Naive thymus-derived CD8-positive, alpha-beta T cell (primary cell): ENCODE data around the gene PEX7. TPM values are rescaled to one million over a fixed set of nuclear protein-coding genes. Genes with fewer than 3 reads are reported as not detected.
"Not testable (repeated sequence)": the region's sequence is repeated elsewhere in the genome, so short reads cannot be mapped to it uniquely, and the experiment has no call there.

Experiments
- ATAC-seq, 2 donors: fragments of 150-1000 bp; cut with Tn5 transposase in 1 of 2; sonication (Bioruptor Pico), chemical (Tn5 transposase) in 1 of 2; 1 replicate in 1 of 2; 2 replicates in 1 of 2; pipeline ENCODE4 v1.10.0; 2021; ENCODE audit warnings: mild to moderate bottlenecking in 2 of 2, moderate library complexity in 2 of 2
- POLR2A ChIA-PET: fragments of 350-600 bp; sonication (Branson Sonifier 250); formaldehyde crosslinking; loops from one replicate; lab custom pipeline; 2021; ENCODE audit warnings: antibody characterized with exemption; lab: Charles Lee
- DNase-seq, 10 donors: peaks; one replicate each; pipeline versions ENCODE4 v3.0.0 to v3.0.0-alpha.2; 2020 to 2022
- H3K27ac Mint-ChIP-seq, 10 donors: one replicate each; pipeline ENCODE4 v1.8.0; 2020 to 2022; ENCODE audit warnings: mild to moderate bottlenecking in 10 of 10, mixed read lengths in 10 of 10, moderate library complexity in 4 of 10, inconsistent platforms in 1 of 10
- H3K27me3 Mint-ChIP-seq, 5 donors: one replicate each; pipeline ENCODE4 v1.8.0; 2021 to 2022; ENCODE audit warnings: mixed read lengths in 5 of 5
- H3K36me3 Mint-ChIP-seq, 3 donors: one replicate each; pipeline ENCODE4 v1.8.0; 2020 to 2022; ENCODE audit warnings: mixed read lengths in 3 of 3, mild to moderate bottlenecking in 2 of 3, inconsistent platforms in 1 of 3
- H3K4me1 Mint-ChIP-seq, 4 donors: one replicate each; pipeline ENCODE4 v1.8.0; 2021 to 2022; ENCODE audit warnings: mixed read lengths in 4 of 4
- H3K4me3 Mint-ChIP-seq, 10 donors: one replicate each; pipeline ENCODE4 v1.8.0; 2020 to 2022; ENCODE audit warnings: mild to moderate bottlenecking in 10 of 10, mixed read lengths in 10 of 10, moderate library complexity in 6 of 10, inconsistent platforms in 1 of 10
- H3K9me3 Mint-ChIP-seq, 9 donors: one replicate each; pipeline ENCODE4 v1.8.0; 2020 to 2022; ENCODE audit warnings: mixed read lengths in 9 of 9, mild to moderate bottlenecking in 3 of 9, inconsistent platforms in 1 of 9, moderate library complexity in 1 of 9
- polyA plus RNA-seq, 3 donors: library from polyadenylated mRNA; unstranded; fragments of 300-500 nt; fragmentation: Illumina TruSeq; gene quantifications; one replicate each; pipeline ENCODE4 v1.2.3, GENCODE V29; 2021
- total RNA-seq, 8 experiments: library from RNA in 2 of 8; stranded (reverse) in 2 of 8; gene quantifications; one replicate each; pipeline ENCODE4 v1.2.3 and lab custom pipeline; 2021 to 2026

PEX7 gene
- total and polyA plus RNA-seq, 5 experiments from 2014 or later, result 3.0 to 6.9 (median 4.6) TPM

DNA sequence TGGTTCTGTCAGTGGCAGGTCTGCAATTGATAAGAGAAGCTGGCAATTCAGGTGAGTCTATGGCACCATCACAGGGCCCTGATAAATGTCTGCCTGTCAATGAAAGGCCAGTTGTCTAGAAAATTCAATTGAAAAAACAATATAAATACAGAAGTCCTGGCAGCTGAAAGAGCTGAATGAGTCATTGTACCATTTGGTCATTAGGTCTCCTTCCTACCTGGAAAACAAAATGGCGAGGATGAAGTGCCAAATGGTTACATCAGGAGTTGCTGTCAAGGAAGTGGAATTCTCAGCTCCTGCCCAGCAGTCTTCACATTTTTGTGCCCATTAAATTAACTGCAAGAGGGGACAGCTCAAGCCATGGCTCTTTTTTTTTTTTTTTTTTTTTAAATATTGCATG lies 37.7 kb downstream of the PEX7 start:
- H3K9me3 Mint-ChIP-seq, result peaks cover 0 to 2% (median 0%) of the 10 kb centered on the region in 9 donors
- H3K27me3 Mint-ChIP-seq, result no peaks in the 10 kb centered on the region
- no peak overlapping the region for H3K27ac Mint-ChIP-seq
- peaks cover 0 to 33% (median 24%) of the 10 kb centered on the region in 3 donors for H3K36me3 Mint-ChIP-seq
- POLR2A ChIA-PET, result no interaction called here
- DNase-seq (no peak), ATAC-seq (no peak)
- H3K4me1 Mint-ChIP-seq, result peaks cover 0 to 3% (median 2%) of the 10 kb centered on the region in 4 donors
- H3K4me3 Mint-ChIP-seq, result no peak overlapping the region

DNA sequence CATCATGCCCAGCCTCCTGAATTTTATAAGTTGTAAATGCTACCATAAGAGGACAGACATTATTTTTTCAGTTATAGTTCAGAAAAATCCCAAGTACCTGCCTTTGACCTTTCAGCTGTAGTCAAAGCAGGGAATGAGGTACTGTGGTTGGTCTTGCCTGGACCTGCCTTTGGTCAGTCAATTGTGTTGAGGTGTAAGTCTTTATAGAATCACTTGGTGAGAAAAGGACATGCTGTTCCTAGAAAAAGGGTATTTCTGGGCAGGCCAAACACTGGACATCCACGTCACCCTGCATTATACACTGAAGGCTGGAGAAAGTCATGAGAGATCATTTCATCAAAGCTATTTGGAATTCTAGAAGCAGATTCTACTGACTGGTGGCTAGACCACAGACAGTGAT lies 40.3 kb downstream of the PEX7 start:
- ATAC-seq (no peak), DNase-seq (no peak)
- Mint-ChIP-seq H3K27me3 (no peaks in the 10 kb centered on the region), H3K4me3 (no peak overlapping the region), H3K27ac (no peak overlapping the region), H3K9me3 (peaks cover 0 to 2% (median 0%) of the 10 kb centered on the region in 9 donors), H3K4me1 (peaks cover 0 to 3% (median 0%) of the 10 kb centered on the region in 4 donors), H3K36me3 (peaks cover 0 to 16% (median 16%) of the 10 kb centered on the region in 3 donors)
- POLR2A ChIA-PET, result no interaction called here

DNA sequence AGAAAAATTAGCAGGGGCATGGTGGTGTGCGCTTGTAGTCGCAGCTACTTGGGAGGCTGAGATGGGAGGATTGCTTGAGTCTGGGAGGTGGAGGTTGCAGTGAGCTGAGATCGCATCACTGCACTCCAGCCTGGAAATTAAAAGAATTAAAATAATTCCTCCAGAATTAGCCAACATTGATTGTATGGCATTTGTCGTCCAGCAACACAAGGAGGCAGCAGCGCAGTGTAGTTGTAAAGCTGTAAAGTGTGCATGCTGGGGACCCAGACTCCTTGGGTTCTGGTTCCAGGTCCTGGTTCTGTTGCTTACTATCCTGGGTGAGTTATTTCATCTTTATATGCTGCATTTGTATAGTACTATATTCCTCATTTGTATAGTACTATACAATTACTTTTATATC lies 41.4 kb downstream of the PEX7 start:
- POLR2A ChIA-PET, result no interaction called here
- Mint-ChIP-seq H3K27me3 (no peaks in the 10 kb centered on the region), H3K27ac (peak overlapping the region in 1 of 10 donors; percentile 11), H3K36me3 (peaks cover 0 to 16% (median 16%) of the 10 kb centered on the region in 3 donors), H3K4me3 (no peak overlapping the region), H3K4me1 (peaks cover 0 to 3% (median 0%) of the 10 kb centered on the region in 4 donors), H3K9me3 (peaks cover 0 to 2% (median 0%) of the 10 kb centered on the region in 9 donors)
- ATAC-seq, result no peak
- DNase-seq, result no peak

DNA sequence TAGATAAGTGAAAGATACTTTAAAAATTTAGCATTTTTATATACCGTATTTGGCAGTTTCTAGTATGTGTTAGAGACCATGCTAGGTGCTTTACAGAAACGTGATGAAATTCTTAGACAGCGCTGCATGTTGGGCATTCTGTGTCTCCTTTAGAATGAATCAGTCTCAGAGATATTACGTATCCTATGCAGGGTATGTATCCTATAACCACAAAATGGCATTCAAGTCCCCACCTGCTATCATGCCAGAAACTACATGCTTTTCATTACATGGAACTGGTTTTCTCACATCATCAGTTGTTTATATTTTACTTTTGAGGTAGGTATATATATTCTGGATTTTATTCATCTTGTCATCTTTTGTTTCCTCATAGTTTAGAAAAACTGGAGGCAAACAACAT lies 42.3 kb downstream of the PEX7 start:
- Mint-ChIP-seq H3K27ac (no peak overlapping the region), H3K9me3 (peaks cover 0 to 2% (median 0%) of the 10 kb centered on the region in 9 donors), H3K27me3 (no peaks in the 10 kb centered on the region), H3K4me1 (no peaks in the 10 kb centered on the region), H3K36me3 (peaks cover 0 to 16% (median 15%) of the 10 kb centered on the region in 3 donors), H3K4me3 (no peak overlapping the region)
- DNase-seq, result no peak
- POLR2A ChIA-PET, result no interaction called here
- ATAC-seq, result no peak

DNA sequence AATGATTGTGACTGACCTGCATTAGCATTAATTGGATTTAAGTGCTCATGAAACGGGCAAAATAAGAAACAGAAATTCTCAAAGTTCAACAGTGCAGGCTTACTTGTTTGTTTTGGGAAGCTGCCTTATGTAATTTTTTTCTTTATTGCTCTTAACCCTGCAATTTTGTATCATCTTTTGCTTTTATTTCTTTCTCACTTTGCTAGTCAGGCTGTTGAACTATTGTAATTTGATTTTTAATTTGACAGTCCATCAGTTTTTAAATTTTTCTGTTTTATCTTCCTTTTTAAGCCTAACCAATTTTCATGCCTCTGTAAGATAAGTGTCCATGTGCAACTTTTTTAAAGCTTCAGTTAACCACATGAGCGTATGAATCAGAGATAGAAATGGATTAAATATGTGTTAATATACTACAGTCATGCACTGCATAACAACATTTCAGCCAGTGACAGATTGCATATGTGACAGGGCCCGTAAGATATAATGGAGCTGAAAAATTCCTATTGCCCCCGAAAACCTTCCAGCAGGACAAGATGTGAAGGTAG lies 44.6 kb downstream of the PEX7 start:
- Mint-ChIP-seq H3K36me3 (peaks cover under 1 to 27% (median 23%) of the 10 kb centered on the region in 3 donors), H3K27ac (peak overlapping the region in 1 of 10 donors; percentile 35), H3K4me1 (no peaks in the 10 kb centered on the region), H3K27me3 (no peaks in the 10 kb centered on the region), H3K9me3 (peaks cover 0 to 2% (median 0%) of the 10 kb centered on the region in 9 donors), H3K4me3 (no peak overlapping the region)
- no peak for ATAC-seq
- POLR2A ChIA-PET, result no interaction called here
- no peak for DNase-seq

DNA sequence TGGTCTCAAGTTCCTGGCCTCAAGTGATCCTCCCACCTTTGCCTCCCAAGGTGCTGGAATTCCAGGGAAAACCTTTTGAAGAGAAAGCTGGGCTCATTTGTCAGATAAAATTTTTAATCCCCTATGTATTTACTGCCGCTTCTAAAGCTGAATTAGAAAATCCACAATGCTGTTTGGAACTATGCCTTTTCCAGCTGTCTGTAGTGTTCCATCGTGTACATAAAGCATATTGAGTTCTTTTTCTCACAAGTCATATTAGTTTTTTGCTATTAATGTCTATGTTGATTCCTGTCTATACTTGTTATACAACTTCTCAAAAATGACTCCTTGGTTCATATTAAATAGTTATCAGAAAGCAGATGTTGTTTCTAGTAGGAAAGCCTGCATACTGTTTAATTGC lies 47.1 kb downstream of the PEX7 start:
- no peaks in the 10 kb centered on the region for H3K4me1 Mint-ChIP-seq
- H3K9me3 Mint-ChIP-seq, result peaks cover 0 to 21% (median 16%) of the 10 kb centered on the region in 9 donors
- ATAC-seq, result no peak
- DNase-seq, result no peak
- no peak overlapping the region for H3K4me3 Mint-ChIP-seq
- POLR2A ChIA-PET, result no interaction called here
- H3K36me3 Mint-ChIP-seq, result peaks cover 24 to 49% (median 43%) of the 10 kb centered on the region in 3 donors
- no peaks in the 10 kb centered on the region for H3K27me3 Mint-ChIP-seq
- H3K27ac Mint-ChIP-seq, result peak overlapping the region in 1 of 10 donors; percentile 35

DNA sequence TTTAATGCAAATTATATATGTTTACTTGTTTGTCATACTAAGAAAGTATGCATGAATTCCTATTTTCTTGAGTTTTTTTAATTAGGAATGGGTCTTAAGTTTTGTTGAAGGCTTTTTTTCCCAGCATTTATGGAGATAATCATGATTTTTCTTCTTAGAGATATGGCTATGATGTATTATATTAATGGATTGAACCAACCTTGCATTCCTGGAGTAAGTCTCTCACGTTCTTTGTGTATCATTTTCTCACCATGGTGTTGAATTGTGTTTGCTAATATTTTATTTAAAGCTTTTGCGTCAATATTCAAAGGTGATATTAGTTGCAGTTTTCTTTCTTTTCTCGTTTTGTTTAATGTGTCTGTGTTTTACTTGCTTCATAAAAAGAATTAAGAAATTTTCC lies 51.4 kb downstream of the PEX7 start:
- Mint-ChIP-seq H3K4me1 (peaks cover 0 to 5% (median 2%) of the 10 kb centered on the region in 4 donors), H3K4me3 (no peak overlapping the region), H3K36me3 (peaks cover 38 to 68% (median 67%) of the 10 kb centered on the region in 3 donors), H3K27me3 (no peaks in the 10 kb centered on the region), H3K27ac (no peak overlapping the region), H3K9me3 (peaks cover 2 to 50% (median 19%) of the 10 kb centered on the region in 9 donors)
- ATAC-seq (no peak), DNase-seq (peak in 1 of 10 donors; percentile 1)
- POLR2A ChIA-PET, result no interaction called here

DNA sequence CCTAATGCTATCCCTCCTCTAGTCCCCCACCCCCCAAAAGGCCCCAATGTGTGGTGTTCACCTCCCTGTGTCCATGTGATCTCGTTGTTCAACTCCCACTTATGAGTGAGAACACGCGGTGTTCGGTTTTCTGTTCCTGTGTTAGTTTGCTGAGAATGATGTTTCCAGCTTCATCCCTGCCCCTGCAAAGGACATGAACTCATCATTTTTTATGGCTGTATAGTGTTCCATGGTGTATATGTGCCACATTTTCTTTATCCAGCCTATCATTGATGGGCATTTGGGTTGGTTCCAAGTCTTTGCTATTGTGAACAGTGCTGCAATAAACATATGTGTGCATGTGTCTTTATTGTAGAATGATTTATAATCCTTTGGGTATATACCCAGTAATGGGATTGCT lies 54.1 kb downstream of the PEX7 start:
- H3K4me3 Mint-ChIP-seq, DNase-seq, H3K27me3 Mint-ChIP-seq, POLR2A ChIA-PET, H3K27ac Mint-ChIP-seq, ATAC-seq: not testable (repeated sequence)
- Mint-ChIP-seq H3K36me3 (peaks cover 38 to 69% (median 58%) of the 10 kb centered on the region in 3 donors), H3K9me3 (peaks cover 2 to 50% (median 19%) of the 10 kb centered on the region in 9 donors), H3K4me1 (peaks cover 3 to 16% (median 9%) of the 10 kb centered on the region in 4 donors)

DNA sequence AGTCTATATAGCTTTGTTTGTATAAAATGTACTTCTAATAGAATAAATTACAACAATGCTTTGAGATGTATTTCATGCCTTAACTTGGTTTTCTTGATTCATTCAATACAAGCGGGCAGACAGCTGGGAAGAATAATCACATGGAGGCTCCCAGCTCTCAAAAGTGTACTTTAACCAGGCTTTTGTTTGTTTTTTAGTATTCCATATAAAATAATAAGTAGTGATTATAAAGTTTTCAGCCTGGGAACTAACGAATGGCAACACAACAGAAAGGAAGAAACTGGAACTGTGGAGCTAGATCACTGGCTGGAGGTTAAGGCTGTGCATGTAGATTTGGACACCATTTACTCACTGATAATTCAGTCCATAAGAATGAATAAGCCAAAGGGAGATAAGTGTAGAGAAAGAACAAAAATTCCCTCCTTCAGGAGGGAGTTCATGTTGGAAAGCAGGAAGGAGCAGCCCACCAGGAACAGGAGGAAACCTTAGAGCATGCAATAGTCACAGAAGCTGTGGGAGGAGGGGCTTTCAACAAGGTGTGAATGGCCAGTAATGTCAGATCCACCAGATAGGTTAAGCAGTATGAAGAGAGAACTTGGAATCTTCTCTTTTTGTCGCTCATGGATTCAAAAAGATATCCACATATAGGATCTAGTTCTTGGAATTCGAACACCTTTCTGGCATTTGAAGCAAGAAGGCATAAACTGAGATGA lies 58.5 kb downstream of the PEX7 start:
- DNase-seq, result no peak
- Mint-ChIP-seq H3K9me3 (peaks cover 0 to 16% (median 10%) of the 10 kb centered on the region in 9 donors), H3K27me3 (peaks cover 0 to 2% (median 0%) of the 10 kb centered on the region in 5 donors), H3K36me3 (peaks cover 15 to 55% (median 38%) of the 10 kb centered on the region in 3 donors), H3K4me1 (peaks cover 5 to 17% (median 11%) of the 10 kb centered on the region in 4 donors), H3K27ac (no peak overlapping the region), H3K4me3 (no peak overlapping the region)
- POLR2A ChIA-PET, result no interaction called here
- no peak for ATAC-seq

DNA sequence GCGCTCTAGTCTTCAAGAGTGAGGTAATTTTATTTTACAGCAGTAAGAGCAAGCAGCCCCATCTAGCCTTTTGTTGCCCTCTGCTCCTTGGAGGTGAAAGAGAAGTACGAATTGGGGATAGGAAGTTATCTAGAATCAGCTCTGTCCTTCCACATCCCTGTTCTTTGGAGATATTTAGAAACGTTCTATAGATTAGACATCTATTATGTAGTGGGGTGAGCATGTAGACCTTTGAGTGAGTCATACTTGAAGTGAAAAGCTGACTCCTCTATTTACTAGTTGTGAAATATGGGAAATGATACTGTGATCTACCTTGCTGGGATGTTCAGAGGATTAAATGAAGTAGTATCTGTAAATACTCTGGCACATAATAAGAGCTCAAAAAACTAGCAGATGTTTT lies 63.7 kb downstream of the PEX7 start:
- peaks cover 0 to 2% (median 0%) of the 10 kb centered on the region in 5 donors for H3K27me3 Mint-ChIP-seq
- H3K27ac Mint-ChIP-seq, result no peak overlapping the region
- no peak overlapping the region for H3K4me3 Mint-ChIP-seq
- POLR2A ChIA-PET, result no interaction called here
- no peak for DNase-seq
- peaks cover 5 to 32% (median 21%) of the 10 kb centered on the region in 3 donors for H3K36me3 Mint-ChIP-seq
- H3K4me1 Mint-ChIP-seq, result peaks cover 6 to 22% (median 8%) of the 10 kb centered on the region in 4 donors
- H3K9me3 Mint-ChIP-seq, result no peaks in the 10 kb centered on the region
- no peak for ATAC-seq

DNA sequence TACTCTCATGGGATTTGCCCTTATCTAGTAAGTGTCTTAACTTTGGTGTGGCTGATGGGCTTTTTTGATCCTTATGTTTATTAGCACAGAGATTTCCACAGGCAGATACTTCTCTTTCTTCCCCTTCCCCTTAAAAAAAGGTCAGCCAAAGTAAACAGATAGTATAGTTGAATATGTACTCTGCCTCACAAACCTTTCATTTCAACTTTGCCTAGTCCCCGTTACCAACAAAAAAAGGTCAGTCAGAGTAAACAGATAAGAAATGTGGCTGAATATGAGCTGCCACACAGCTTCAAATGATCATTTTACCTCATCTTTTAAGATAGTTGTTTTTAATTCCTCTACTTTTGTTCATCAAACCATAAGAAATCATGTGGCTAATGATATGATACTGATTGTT lies 65.6 kb downstream of the PEX7 start:
- no peaks in the 10 kb centered on the region for H3K9me3 Mint-ChIP-seq
- DNase-seq (no peak), ATAC-seq (no peak)
- H3K36me3 Mint-ChIP-seq, result peaks cover 0 to 24% (median 22%) of the 10 kb centered on the region in 3 donors
- H3K4me3 Mint-ChIP-seq, result no peak overlapping the region
- POLR2A ChIA-PET, result no interaction called here
- H3K27me3 Mint-ChIP-seq, result peaks cover 0 to 2% (median 0%) of the 10 kb centered on the region in 5 donors
- H3K27ac Mint-ChIP-seq, result no peak overlapping the region
- peaks cover 3 to 22% (median 7%) of the 10 kb centered on the region in 4 donors for H3K4me1 Mint-ChIP-seq

DNA sequence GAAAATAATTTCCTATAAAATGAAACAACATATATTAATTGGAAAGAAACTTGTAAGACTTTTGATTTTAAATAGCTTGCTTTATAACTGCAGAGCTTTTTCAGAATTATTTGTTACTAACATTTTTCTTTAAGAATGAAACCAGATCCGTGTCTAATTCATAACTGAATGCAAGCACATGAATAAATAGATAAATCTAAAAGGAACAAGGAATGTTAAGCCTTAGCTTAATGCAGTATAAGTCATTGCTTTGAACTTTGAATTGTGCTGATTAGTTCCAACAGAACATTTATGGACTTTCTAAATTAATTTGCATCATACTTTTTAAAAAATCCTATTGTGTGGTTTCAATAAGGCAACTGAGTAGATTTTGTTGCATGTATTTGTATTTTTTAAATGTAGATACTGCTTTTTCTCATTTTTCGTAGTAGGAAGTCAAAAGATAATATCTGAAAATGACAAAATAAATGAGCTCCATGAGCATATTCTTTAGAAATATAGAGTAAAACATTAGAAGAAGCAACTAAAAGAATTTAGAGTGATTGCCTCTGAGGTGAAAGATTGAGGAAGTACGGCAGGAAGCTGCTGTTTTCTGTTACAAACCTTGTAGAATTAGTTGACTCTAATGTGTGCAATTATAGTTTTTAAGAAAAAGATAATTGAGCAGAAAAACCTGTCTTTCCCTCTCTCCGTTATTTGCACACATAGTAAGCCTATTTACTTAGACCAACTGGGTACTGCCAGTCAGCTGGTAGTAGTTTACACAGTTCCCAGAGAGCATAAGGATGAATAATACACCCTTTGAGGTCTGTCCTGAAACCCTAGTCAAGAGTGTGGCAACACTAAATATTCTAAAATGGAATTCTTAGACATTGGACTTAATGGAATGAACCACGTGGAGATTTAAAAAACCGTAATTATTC lies 67.1 kb downstream of the PEX7 start:
- no peak overlapping the region for H3K4me3 Mint-ChIP-seq

More for the DNA sequence above, 67.1 kb downstream of the PEX7 start:
- Mint-ChIP-seq H3K4me1 (peaks cover 0 to 22% (median 7%) of the 10 kb centered on the region in 4 donors), H3K27me3 (no peaks in the 10 kb centered on the region), H3K9me3 (no peaks in the 10 kb centered on the region), H3K36me3 (peaks cover 4 to 25% (median 17%) of the 10 kb centered on the region in 3 donors), H3K27ac (peak overlapping the region in 1 of 10 donors; percentile 5)
- ATAC-seq, result no peak
- no peak for DNase-seq
- POLR2A ChIA-PET, result no interaction called here
